Iris pigment epithelial cell (primary cell): ENCODE measurements around the gene MEGF10.
"Not testable (repeated sequence)": the region's sequence is repeated elsewhere in the genome, so short reads cannot be mapped to it uniquely, and the experiment has no call there.

Experiments
- DNase-seq: peaks from one replicate; pipeline ENCODE4 v3.0.0-alpha.2; 2011; ENCODE audit warnings: low read depth

Gene MEGF10

DNA sequence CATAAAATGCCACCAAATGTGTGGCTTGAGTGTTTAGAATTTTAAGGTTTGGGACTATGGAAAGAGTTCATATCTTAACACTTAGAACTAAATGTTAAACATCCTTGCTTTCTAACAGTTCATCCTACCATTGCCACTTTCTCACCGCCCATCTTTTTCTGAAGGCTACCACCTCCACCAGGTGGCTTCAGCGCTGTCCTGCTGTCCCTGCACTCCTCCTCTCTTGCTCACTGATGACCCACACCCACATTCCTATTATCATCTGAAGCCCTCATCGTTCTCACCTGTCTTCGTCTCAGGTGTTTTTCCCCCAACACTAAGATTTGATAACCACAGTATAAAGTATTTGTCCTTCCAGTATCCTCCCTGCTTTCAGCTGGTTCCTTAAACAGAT is 7.4 kb downstream of the MEGF10 start:
- DNase-seq = no peak

DNA sequence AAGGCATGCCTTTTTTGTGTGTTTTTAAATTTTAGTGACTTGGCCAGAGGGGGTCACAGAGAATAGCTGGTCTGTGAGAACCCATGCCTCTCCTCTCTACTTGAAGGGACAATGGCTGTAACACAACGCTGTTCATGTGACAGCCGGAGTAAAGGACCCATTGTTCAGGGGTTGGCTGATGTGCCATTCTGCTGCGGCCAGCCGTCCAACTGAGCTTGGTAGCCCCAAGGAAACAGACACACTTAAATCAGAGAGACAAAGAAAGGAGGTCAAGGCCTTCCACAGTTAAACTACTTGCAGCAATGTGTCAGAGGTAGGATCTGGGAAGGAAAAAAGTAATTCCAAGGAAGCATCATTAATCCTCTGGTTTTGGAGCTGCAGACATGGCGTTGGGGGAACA is 8.1 kb downstream of the MEGF10 start:
- no peak for DNase-seq

DNA sequence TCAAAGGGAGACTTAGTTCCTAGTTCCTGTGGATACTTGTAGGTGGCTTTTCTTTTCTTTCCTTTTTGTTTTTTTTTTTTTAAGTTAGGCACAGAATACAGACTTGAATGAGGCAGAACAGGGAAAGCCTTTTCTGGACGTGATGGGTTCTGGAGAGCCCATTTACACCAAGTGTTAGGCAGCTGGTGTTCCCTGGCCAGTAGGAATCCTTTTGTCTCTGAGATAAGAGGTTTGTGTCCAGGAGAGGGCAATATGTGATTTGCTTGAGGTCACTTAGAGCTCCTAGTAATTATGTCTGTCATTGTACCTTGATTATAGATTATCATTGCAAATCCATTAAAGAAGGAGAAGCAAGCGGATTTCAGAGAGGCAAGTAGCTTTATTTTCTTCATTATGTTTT is 9.1 kb downstream of the MEGF10 start:
- DNase-seq = no peak

DNA sequence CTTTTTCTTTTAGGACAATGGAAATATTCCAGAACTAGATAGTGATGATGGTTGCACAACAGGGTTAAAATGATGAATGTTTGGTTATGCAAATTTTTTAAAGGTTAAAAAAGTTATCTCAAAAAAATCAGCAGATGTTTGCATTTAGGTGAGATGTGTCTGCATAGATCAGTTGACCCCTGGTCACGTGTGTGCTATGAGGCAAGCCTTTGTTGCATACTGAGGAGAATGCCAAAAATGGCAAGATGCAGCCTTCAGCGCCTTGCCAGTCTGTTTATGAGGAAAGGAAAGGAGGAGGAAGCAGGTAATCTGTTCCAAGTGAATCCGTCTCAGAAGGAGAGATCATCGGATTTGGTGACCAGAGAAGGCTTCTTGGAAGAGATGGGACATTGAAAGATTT is 11.9 kb downstream of the MEGF10 start:
- no peak for DNase-seq

DNA sequence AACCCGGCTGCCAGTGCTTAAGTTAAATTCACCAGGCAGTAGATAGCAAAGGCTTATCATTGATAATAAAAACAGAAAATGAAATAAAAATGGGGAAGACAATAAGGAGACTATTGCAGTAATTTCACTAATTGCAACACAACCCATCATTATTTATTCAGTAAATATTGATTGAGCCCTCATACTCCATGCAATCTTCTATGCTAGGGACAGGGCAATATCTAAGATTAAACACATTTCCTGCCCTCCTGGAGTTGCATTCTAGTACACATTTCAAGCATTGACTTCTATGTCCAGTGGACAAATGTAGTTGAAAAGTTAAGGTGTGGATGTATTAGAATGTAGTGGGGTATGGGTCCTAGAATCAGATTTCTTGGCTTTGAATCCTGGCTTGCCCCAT is 12.8 kb downstream of the MEGF10 start:
- DNase-seq = no peak

DNA sequence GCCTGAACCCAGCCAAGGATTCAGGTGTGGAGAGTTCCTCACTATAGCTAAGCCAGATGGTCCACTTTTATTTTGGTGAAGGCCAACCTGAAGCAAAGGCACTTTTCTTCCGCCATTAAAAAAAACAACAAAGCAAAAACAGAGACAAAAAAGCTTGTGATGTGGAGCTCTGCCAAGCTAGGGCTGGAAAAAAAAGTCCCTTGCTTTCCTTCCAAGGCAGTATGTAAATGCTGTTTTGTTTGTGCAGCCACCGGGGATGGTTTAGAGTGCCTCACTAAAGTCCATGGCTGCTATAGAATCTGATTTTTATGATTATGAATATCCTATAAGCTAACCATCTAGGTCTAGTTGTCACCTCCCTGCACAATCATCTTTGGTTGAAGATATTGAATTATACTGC is 14.9 kb downstream of the MEGF10 start:
- DNase-seq = no peak

DNA sequence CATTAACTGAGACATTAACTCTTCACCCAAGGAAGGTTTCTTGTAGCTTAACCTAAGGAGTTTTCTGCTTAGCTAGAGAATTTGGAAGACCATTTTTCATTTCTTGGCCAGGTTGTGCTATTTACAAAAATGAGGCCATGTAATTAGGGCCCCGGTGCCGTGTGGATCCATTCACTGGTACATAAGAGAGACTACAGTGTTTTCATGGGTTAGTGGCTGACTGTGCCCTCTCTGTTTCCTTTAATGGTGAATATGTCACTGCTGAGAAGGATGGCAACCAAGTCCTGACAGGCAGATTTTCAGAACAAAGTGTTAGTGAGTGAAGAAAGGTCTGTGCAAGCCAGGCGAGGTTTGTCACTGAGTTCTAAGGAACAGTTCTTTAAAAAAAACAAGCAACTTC is 15.4 kb downstream of the MEGF10 start:
- no peak for DNase-seq

DNA sequence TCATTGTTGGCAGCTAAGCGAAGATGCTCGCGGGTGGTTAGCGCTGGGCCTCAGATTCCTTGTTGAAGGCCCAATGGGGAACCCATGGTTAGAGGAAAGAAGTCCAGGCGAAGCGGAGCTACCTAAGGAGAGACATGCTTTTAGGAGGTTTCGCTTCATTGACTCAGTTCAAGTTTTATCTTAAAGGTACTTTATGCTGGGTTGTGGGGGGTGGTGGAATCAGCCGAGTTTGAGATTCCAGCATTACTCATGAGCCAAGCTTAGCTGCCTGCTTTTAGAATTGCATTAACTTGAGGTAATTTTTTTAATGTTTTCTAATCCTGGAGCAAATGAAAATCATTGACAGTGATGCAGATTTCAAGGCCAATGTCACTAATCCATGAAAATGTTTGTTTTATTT is 16.1 kb downstream of the MEGF10 start:
- peak; percentile 52 for DNase-seq

DNA sequence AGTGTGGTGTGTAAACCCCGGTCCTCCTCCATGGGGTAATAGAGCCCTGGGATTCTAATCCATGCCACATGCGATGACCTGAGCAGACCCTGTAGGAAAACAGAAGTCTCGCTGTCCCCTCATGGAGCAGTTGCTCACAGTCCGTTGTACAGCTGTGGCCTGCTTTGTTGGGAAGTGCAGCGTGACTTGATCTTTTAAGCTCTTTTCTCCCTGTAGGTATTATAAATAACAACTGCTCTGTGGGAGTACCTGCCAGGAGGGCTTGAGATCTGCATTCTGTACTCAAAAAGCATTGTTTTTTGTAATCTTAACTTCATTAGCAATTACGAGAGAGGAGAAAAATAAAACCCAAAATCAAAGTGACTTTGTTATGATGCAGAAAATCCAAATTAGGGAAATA is 17.3 kb downstream of the MEGF10 start:
- no peak for DNase-seq

DNA sequence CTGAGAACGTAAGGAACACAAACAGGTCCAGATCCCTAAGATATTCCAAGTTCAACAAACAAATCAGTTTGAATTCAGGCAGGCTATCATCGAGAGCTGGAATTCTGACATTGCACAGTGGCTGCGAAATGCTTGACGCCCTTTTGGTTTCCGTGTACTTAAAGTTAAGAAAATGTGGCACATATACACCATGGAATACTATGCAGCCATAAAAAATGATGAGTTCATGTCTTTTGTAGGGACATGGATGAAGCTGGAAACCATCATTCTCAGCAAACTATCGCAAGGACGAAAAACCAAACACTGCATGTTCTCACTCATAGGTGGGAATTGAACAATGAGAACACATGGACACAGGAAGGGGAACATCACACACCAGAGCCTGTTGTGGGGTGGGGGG is 17.7 kb downstream of the MEGF10 start:
- not testable (repeated sequence) for DNase-seq

DNA sequence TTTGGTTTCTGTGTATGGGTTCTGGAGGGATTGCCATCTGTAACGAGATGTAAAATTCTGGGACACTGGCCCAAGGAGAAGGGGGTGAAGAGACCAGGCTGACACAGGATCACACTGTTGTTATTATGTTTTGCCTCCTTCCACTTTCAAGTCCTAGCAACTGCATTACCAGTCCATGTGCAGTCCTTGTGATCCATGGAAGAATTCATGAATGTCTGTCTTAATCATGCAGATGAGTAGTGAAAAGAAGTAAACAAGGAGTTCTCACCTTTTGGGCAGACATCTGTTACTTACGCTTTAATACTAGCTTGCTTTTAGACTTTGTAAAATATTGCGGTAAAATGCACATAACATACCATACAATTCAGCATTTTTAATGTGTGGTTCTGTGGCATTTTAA is 18.3 kb downstream of the MEGF10 start:
- no peak for DNase-seq

DNA sequence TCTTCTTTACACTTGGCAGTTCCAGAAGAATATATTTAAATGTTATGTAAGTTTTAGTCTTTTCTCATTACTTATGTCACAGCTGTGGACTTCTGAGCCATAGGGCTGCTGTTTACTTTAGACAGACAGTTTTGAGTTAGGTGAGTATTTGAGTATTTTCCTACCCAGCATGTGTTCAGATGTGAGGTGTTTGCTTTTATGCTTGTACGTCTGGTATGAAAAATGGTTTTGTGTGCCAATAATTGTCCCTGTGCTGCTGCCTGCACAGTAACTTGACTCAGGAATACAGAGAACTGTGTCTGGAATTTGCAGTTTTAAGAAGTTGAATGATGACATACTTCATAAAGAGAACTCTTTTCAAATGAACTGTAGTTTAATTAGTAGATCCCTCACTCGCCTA is 20.8 kb downstream of the MEGF10 start:
- DNase-seq = no peak

DNA sequence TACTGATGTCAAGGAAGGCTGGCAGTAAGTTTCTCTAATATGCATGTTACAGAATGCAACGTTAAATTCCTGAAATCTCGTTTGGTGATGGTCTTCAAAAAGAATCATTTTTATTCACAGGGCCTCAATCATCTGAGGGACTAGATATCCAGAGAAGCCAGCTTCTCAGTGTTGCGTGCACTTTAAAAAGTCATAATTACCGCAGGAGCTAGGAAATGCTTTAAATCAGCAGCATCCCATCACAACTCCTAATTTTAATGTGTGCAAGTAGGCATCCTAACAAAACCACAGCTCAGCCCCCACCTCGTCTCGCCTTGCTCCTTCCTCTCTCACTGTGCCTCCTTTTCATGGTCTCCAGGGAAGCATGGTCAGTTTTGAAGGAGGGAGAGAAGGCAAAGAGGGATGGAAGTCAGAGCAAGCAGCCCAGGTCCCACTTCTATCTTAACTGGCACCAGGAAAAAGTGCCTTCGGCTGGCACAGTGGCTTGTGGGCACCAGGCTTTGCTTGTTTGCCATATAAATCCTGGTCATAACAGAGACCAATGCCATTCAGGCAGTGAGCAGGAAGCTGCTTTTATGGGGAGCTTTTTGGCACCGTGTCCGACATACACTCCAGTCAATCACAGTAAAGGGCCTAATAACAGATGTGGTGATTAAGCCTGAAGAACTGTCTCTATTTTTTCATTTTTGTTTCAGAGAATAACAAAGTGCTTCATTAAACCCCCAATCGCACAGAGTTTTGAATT is 21.4 kb downstream of the MEGF10 start:
- DNase-seq = no peak

DNA sequence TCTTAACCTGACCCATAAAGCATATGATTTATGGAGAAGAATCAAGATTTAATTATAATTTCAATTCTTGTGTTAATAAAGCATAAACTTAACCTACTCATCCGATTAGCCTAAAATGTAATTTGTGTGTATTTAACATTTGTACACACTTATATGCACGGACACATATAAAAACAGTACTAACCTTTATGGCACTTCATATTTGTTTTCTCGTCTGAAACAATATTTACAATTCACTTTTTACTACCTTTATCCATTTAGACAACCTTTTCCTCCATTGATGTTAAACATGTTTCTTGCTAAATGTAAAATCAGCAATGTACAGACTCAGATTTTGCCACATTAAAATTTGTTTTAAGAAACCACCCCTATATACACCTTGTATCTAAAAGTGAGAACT is 22.8 kb downstream of the MEGF10 start:
- no peak for DNase-seq

DNA sequence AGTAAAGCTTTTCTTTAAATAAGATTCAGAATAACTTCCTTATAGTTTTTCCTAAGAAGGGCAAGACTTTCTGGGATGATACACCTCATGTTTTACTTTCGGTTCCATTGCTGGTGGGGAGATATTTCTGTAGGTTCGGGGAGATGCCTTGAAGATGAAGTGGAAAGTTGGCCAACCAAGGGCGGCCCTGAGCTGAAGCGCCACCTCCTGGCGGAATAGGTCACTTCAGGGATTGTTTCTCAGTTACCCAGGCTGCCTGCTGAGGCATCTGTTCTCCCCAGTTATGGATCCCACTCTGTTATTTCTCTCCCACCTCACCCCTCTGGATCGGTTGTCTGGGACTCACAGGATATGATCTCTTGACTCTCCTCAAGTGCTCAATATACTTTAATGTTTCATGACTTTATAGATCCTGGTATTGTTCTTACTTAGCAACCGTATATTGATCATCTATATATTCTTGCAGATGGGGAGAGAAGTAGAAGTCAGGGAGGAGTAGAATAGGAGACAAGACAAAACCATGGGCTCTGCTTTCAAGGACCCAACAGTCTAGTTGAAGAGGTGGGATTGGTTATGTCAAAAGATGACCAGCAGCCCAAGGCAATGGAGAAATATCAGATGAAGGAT is 23.4 kb downstream of the MEGF10 start:
- peak; percentile 55 for DNase-seq

DNA sequence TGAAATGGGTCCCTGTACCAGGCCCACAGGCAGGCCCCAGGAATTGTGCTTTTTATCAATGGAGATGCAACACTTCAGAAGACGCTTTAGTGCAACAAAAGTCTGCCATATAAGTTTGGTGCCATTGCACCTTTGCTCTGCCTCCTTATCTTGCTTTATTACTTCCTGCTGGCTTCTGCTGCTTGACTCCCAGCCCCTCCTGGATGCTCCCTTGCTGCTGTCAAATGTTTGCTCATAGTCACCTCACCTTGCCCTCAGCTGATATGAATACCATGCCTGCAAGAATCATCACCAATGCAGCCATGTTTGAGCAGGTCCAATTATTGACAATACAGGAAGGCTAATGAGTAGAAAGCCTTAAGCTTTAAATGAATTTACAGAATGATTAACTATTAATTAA is 25.4 kb downstream of the MEGF10 start:
- no peak for DNase-seq

DNA sequence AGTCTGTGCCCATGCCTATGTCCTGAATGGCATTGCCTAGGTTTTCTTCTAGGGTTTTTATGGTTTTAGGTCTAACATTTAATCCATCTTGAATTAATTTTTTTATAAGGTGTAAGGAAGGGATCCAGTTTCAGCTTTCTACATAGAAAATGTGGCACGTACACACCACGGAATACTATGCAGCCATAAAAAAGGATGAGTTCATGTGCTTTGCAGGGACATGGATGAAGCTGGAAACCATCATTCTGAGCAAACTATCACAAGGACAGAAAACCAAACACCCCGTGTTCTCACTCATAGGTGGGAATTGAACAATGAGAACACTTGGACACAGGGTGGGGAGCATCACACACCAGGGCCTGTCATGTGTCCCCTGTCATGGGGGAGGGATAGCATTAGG is 26.8 kb downstream of the MEGF10 start:
- DNase-seq = not testable (repeated sequence)

DNA sequence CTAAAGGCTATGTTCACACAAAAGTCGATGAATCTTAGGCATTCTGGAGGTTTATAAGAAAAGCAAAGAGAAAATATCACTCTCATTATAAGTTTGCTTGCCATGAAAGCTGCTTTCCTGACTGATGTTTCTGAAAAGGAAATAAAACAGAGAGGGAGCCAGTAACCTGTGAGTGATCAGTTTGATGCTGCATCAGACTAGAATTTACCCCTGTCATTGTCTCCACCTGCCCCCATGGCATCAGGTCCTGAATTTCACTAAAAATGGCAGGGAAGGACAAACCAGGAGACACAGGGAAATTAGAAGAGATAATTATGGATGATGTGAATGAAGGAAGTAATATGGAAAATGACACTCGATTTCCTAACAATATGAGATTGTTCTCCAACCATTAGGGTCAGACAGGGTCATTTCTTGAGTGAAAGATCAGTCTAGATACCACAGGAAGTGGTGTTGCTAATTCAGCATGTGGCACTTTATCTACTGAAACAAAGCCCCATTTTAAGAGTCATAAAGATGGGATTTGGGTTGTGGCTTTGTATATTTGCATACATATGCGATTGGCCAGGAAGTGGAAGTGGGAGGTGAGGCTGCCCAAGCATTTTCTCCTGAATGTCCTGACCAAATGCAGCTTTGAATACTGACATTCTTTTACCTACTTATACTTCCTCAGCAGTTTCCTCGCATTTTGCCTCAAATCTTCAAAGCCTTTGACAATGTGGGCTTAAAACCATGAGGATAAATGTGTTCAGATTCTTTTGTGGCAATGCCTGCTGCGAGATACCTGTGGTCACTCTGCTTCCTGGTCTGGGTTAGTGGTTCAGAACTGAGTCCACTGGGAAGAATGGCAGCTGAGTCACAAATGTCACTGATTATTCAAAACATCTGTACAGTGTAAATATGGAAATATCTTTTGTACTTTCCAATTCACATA is 29.7 kb downstream of the MEGF10 start:
- peak; percentile 20 for DNase-seq

DNA sequence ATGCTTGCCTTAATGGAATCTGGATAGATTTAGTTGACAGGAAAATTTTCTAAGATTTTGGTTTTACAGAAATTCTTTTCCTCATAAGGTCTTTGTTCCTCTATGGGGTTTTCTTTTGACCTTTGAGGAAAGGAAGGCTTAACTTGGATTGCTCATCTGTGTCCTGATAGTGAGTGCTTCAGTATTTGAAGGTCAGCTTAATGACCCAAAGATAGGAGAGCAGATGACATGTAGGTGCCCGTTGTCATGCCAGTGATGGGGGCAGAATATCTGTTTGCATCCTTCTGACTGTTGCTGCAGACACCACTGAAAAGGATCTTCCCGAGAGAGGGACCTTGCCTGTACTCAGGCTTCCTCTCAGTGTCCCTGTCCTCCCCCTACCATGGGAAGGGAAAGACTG is 30.9 kb downstream of the MEGF10 start:
- no peak for DNase-seq

DNA sequence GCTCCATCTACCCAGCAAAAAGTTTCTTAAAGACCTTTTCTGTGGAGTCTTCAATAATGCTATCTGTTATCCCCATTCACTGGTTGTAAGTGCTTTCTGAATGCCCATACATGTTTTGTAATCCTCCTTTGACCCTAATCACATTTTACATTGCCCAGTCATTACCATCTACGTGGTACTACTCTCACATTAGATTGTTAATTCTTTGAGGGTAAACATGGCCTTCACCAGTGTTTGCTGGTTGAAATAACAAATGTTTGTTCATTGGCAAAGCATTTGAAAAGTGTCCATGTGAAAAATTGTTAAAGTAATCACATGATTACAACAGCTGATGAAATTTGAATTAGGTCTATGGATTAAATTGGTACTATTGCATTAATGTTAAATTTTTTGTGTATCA is 31.8 kb downstream of the MEGF10 start:
- DNase-seq = no peak

DNA sequence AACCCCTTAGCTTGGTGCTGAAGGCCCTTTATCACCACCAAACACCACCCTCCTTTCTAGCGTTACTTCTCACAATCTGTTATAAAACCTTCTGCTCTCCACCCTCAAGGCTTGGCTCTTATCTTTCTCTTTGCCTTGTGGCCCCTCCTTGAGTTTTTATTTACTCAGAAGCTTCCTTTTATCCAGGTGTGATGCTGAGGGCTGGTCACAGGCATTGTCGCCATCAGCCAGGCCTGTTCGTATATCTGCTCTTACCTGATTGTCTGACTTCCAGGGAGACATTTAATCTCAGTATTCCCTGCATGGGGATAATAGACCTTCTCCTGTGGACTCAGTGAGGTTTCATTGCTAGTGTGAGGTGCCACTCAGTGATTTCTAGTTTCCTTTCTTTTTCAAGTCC is 34.2 kb downstream of the MEGF10 start:
- no peak for DNase-seq

DNA sequence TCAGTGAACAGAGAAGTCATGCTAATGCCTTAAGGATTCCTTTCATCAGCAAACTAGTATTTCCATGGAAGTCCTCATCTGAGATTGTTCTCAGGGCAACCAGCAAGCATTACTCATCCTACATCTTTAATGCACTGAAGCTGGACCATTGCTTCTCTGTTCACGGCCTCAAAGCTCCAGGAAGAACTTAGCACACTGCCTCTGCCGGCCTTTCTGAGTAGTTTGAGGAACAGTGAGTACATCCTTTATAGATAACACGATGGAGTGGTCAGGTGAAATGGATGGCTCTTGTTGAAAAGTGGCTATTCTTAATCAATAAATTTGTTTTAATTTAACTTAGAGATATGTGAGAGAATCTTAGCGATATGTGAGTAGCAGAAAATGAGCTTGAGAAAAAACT is 35.8 kb downstream of the MEGF10 start:
- DNase-seq = no peak
